MM.1S (cell line): ENCODE results near the gene ITGA5.

Experiments used
- DNase-seq: peaks from one replicate; pipeline ENCODE4 v3.0.0-alpha.2; 2015
- H2AFZ ChIP-seq: fragments of 300-600 bp; sonication (generic); 2 replicates; pipeline ENCODE4 v1.6.0; 2016; ENCODE audit warnings: antibody characterized with exemption, low read length
- H3F3A ChIP-seq: fragments of 300-600 bp; sonication (generic); 2 replicates; pipeline ENCODE4 v1.6.1; 2016; ENCODE audit warnings: mild to moderate bottlenecking, antibody characterized with exemption, low read length, moderate library complexity, mixed read lengths; ENCODE audit not compliant: insufficient read depth
- H3K27ac ChIP-seq: fragments of 300-600 bp; sonication (generic); 2 replicates; pipeline ENCODE4 v1.5.1; 2016; ENCODE audit warnings: mild to moderate bottlenecking, low read length
- H3K27me3 ChIP-seq: fragments of 300-600 bp; sonication (generic); replicated peaks from 2 replicates; pipeline ENCODE4 v1.6.0; 2016; ENCODE audit warnings: low read length; ENCODE audit not compliant: insufficient read depth
- H3K36me3 ChIP-seq: fragments of 300-600 bp; sonication (generic); replicated peaks from 2 replicates; pipeline ENCODE4 v1.6.1; 2016; ENCODE audit warnings: mild to moderate bottlenecking, low read length, mixed read lengths; ENCODE audit not compliant: insufficient read depth
- H3K4me1 ChIP-seq: fragments of 300-600 bp; sonication (generic); 2 replicates; pipeline ENCODE4 v1.6.1; 2016; ENCODE audit warnings: low read length, mixed read lengths
- H3K4me2 ChIP-seq: fragments of 300-600 bp; sonication (generic); 2 replicates; pipeline ENCODE4 v1.6.0; 2016; ENCODE audit warnings: low read depth, low read length
- H3K4me3 ChIP-seq: fragments of 300-600 bp; sonication (generic); 2 replicates; pipeline ENCODE4 v1.5.1; 2016; ENCODE audit warnings: low read length, mixed read lengths
- H3K79me2 ChIP-seq: fragments of 300-600 bp; sonication (generic); 2 replicates; pipeline ENCODE4 v1.6.1; 2016; ENCODE audit warnings: mixed run types, low read length, mixed read lengths
- H3K9ac ChIP-seq: fragments of 300-600 bp; sonication (generic); 2 replicates; pipeline ENCODE4 v1.6.1; 2016; ENCODE audit warnings: low read length, mixed read lengths
- H3K9me2 ChIP-seq: fragments of 300-600 bp; sonication (generic); replicated peaks from 2 replicates; pipeline ENCODE4 v1.6.1; 2016; ENCODE audit warnings: mild to moderate bottlenecking, low read length, mixed read lengths; ENCODE audit not compliant: insufficient read depth
- H3K9me3 ChIP-seq: fragments of 300-600 bp; sonication (generic); replicated peaks from 2 replicates; pipeline ENCODE4 v1.6.1; 2016; ENCODE audit warnings: mild to moderate bottlenecking, low read length, mixed read lengths; ENCODE audit not compliant: insufficient read depth
- H4K20me1 ChIP-seq: fragments of 300-600 bp; sonication (generic); 2 replicates; pipeline ENCODE4 v1.6.1; 2016; ENCODE audit warnings: mild to moderate bottlenecking, low read length, moderate library complexity, mixed read lengths; ENCODE audit not compliant: insufficient read depth
- CTCF ChIP-seq: fragments of 300-600 bp; sonication (generic); IDR thresholded peaks from 2 replicates; pipeline ENCODE4 v1.5.1; 2016; ENCODE audit warnings: antibody characterized with exemption, low read length, mixed read lengths
- EZH2 ChIP-seq: fragments of 300-600 bp; sonication (generic); optimal IDR thresholded peaks from 2 replicates; pipeline ENCODE3; 2017; ENCODE audit warnings: low read depth, mild to moderate bottlenecking, antibody characterized with exemption, low read length, mixed read lengths
- EZH2phosphoT487 ChIP-seq: fragments of 300-600 bp; sonication (generic); IDR thresholded peaks from 2 replicates; pipeline ENCODE4 v1.6.1; 2018; ENCODE audit warnings: antibody characterized with exemption, low read length

ITGA5 gene

GRCh38 chr12:54373649-54374561 lies 45.2 kb downstream of the ITGA5 start:
- DNase-seq = no peak
- Histone ChIP-seq H3K4me1 (no peaks in the 10 kb centered on the region), H3F3A (no peaks in the 10 kb centered on the region), H3K27me3 (peaks cover 63% of the 10 kb centered on the region), H3K4me2 (no peak overlapping the region), H3K9me3 (no peaks in the 10 kb centered on the region), H3K9me2 (no peaks in the 10 kb centered on the region), H3K4me3 (no peak overlapping the region), H3K9ac (no peak overlapping the region), H3K27ac (no peak overlapping the region), H3K79me2 (no peaks in the 10 kb centered on the region), H4K20me1 (no peaks in the 10 kb centered on the region), H3K36me3 (no peaks in the 10 kb centered on the region), H2AFZ (no peak overlapping the region)
- TF ChIP-seq CTCF (no peak), EZH2 (no peak), EZH2phosphoT487 (no peak)

- H3K4me1 ChIP-seq = no peaks in the 10 kb centered on the region
- H3K9ac ChIP-seq = no peak overlapping the region
- no peak for DNase-seq
- no peak overlapping the region for H3K27ac ChIP-seq
- no peak overlapping the region for H2AFZ ChIP-seq
- H3F3A ChIP-seq = no peaks in the 10 kb centered on the region
- no peak overlapping the region for H3K4me2 ChIP-seq
- TF ChIP-seq EZH2phosphoT487 = no peak
- TF ChIP-seq CTCF = no peak
- TF ChIP-seq EZH2 = no peak
- H3K4me3 ChIP-seq = no peak overlapping the region
- no peaks in the 10 kb centered on the region for H3K79me2 ChIP-seq
- H4K20me1 ChIP-seq = no peaks in the 10 kb centered on the region
- H3K36me3 ChIP-seq = no peaks in the 10 kb centered on the region
- no peaks in the 10 kb centered on the region for H3K9me3 ChIP-seq
- H3K27me3 ChIP-seq = peaks cover 62% of the 10 kb centered on the region
- H3K9me2 ChIP-seq = no peaks in the 10 kb centered on the region
Measured at GRCh38 chr12:54372113-54372806, 46.8 kb downstream of the ITGA5 start.

GRCh38 chr12:54371328-54372112 lies 47.5 kb downstream of the ITGA5 start:
- Histone ChIP-seq H3K9me3 (no peaks in the 10 kb centered on the region), H3K79me2 (no peaks in the 10 kb centered on the region), H2AFZ (no peak overlapping the region), H3K4me2 (no peak overlapping the region), H3K4me3 (no peak overlapping the region), H3F3A (no peaks in the 10 kb centered on the region), H4K20me1 (no peaks in the 10 kb centered on the region), H3K27ac (no peak overlapping the region), H3K27me3 (peaks cover 61% of the 10 kb centered on the region), H3K9me2 (no peaks in the 10 kb centered on the region), H3K9ac (no peak overlapping the region), H3K36me3 (no peaks in the 10 kb centered on the region), H3K4me1 (no peaks in the 10 kb centered on the region)
- TF ChIP-seq CTCF = no peak
- no peak for DNase-seq
